ENCODE measurements around the gene UBTD2. TPM values are rescaled to one million over a fixed set of nuclear protein-coding genes. Genes with fewer than 3 reads are reported as not detected.

Gene UBTD2
- total RNA-seq, 4 donors from 2014 or later: 6.1 to 108 (median 32.2) TPM

- H3K36me3 ChIP-seq: no peaks in the 10 kb centered on the region
- DNase-seq: no peak
- H3K27me3 ChIP-seq: no peaks in the 10 kb centered on the region
- no peaks in the 10 kb centered on the region for H3K4me1 ChIP-seq
- no peak overlapping the region for H3K4me3 ChIP-seq
- no peaks in the 10 kb centered on the region for H3K9me3 ChIP-seq
- intact Hi-C loops (cut with DNase I; ENCODE audit: low total_unique reads): no loop called here
- H3K27ac ChIP-seq: no peak overlapping the region
- TF ChIP-seq CTCF (IDR thresholded peaks at IDR 0.05): no peak
- TF ChIP-seq POLR2A (IDR thresholded peaks at IDR 0.05): no peak
Observed at GRCh38 chr5:172319708-172320441, 36.3 kb upstream of the UBTD2 start.

GRCh38 chr5:172315587-172316493 lies 32.3 kb upstream of the UBTD2 start:
- Histone ChIP-seq H3K4me1 (no peaks in the 10 kb centered on the region), H3K27ac (no peak overlapping the region), H3K27me3 (no peaks in the 10 kb centered on the region), H3K36me3 (no peaks in the 10 kb centered on the region), H3K4me3 (no peak overlapping the region), H3K9me3 (no peaks in the 10 kb centered on the region)
- DNase-seq: no peak
- intact Hi-C loops (cut with DNase I; ENCODE audit: low total_unique reads): no loop called here
- no peak for TF ChIP-seq CTCF (IDR thresholded peaks at IDR 0.05)
- TF ChIP-seq POLR2A (IDR thresholded peaks at IDR 0.05): no peak

GRCh38 chr5:172313915-172314314 lies 30.4 kb upstream of the UBTD2 start:
- DNase-seq: no peak
- Histone ChIP-seq H3K27ac (no peak overlapping the region), H3K4me1 (no peaks in the 10 kb centered on the region), H3K27me3 (no peaks in the 10 kb centered on the region), H3K36me3 (no peaks in the 10 kb centered on the region), H3K9me3 (no peaks in the 10 kb centered on the region), H3K4me3 (no peak overlapping the region)
- TF ChIP-seq POLR2A (IDR thresholded peaks at IDR 0.05) (no peak), CTCF (IDR thresholded peaks at IDR 0.05) (no peak)
- intact Hi-C loops (cut with DNase I; ENCODE audit: low total_unique reads): no loop called here

- no peaks in the 10 kb centered on the region for H3K36me3 ChIP-seq
- H3K27me3 ChIP-seq: no peaks in the 10 kb centered on the region
- no peak overlapping the region for H3K4me3 ChIP-seq
- DNase-seq: no peak
- no peaks in the 10 kb centered on the region for H3K4me1 ChIP-seq
- TF ChIP-seq POLR2A (IDR thresholded peaks at IDR 0.05) (no peak), CTCF (IDR thresholded peaks at IDR 0.05) (no peak)
- no peak overlapping the region for H3K27ac ChIP-seq
- no peaks in the 10 kb centered on the region for H3K9me3 ChIP-seq
- intact Hi-C loops (cut with DNase I; ENCODE audit: low total_unique reads): no loop called here
Observed at GRCh38 chr5:172312286-172312685, 28.7 kb upstream of the UBTD2 start.

- Histone ChIP-seq H3K9me3 (no peaks in the 10 kb centered on the region), H3K4me3 (no peak overlapping the region), H3K27ac (no peak overlapping the region), H3K4me1 (no peaks in the 10 kb centered on the region), H3K36me3 (no peaks in the 10 kb centered on the region), H3K27me3 (no peaks in the 10 kb centered on the region)
- intact Hi-C loops (cut with DNase I; ENCODE audit: low total_unique reads): no loop called here
- peak in 1 of 2 donors; percentile 43 for DNase-seq
- TF ChIP-seq CTCF (IDR thresholded peaks at IDR 0.05) (no peak), POLR2A (IDR thresholded peaks at IDR 0.05) (no peak)
Observed at GRCh38 chr5:172311605-172312004, 28.0 kb upstream of the UBTD2 start.
